GM12891 (cell line): Measurements from ENCODE around the gene RCBTB2.

Experiments
- POLR2A ChIP-seq: IDR thresholded peaks from 2 replicates; pipeline ENCODE4 v1.6.1; 2011; ENCODE audit warnings: low read depth, low read length, control low read depth
- POLR2AphosphoS5 ChIP-seq: IDR thresholded peaks from 2 replicates; pipeline ENCODE4 v1.6.1; 2011; ENCODE audit warnings: low read depth, low read length, control low read depth

- no peak for TF ChIP-seq POLR2A
- no peak for TF ChIP-seq POLR2AphosphoS5
Measured at GRCh38 chr13:48542138-48542537, 9.3 kb upstream of the RCBTB2 start.
